ENCODE measurements around the gene PIP5K1A.

The PIP5K1A gene

GRCh38 chr1:151287767-151288500 is 89.6 kb downstream of the PIP5K1A start:
- in situ Hi-C loops (cut with MboI; ENCODE audit: low sequenced_read_pairs) = no loop called here

DNA sequence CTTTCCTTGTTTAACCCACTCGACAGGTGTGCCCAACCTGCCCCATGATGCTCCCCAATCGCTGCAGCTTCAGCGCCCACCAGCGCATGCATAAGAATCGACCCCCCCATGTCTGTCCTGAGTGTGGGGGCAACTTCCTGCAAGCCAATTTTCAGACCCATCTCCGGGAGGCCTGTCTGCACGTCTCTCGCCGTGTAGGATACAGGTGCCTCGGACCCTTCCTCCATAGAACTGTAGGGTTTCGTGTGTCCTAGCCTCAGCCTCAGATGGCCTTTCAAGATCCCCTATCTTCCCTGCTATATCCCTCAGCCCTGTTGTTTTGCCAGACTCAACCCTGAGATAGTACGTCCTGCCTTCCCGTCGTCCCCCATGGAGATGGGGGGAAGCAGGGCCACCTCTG is 90.2 kb downstream of the PIP5K1A start:
- in situ Hi-C loops (cut with MboI; ENCODE audit: low sequenced_read_pairs) = no loop called here

- in situ Hi-C loops (cut with MboI; ENCODE audit: low sequenced_read_pairs) = no loop called here
Measured at GRCh38 chr1:151289080-151289935, 91.0 kb downstream of the PIP5K1A start.

DNA sequence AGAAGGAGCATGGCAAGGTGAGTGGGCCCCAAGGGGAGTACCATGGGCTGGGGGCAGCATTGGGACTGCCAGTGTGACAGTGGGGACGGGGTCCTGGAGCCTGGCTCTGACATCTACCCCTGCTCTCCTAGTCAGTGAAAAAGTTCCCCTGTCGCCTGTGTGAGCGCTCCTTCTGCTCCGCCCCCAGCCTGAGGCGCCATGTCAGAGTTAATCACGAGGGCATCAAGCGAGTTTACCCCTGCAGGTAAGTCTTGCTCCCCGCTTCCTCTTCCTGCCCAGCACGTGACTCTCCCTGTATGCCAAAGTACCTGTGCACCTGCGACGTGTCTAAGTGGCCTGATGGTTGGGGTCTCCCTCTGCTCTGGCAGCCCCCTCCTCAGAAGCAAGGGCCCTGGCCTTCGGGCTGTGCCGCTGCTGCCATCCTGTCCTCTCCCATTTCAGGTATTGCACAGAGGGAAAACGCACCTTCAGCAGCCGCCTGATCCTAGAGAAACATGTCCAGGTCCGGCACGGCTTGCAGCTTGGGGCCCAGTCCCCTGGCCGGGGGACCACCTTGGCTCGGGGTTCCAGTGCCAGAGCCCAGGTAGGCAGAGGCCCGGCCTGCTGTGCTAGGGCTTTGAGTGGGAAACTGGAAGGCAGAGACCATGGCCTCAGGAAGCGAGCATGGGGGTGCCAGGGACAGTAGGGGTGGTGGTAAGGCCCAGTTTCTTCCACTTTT is 91.8 kb downstream of the PIP5K1A start:
- in situ Hi-C loops (cut with MboI; ENCODE audit: low sequenced_read_pairs) = no loop called here

DNA sequence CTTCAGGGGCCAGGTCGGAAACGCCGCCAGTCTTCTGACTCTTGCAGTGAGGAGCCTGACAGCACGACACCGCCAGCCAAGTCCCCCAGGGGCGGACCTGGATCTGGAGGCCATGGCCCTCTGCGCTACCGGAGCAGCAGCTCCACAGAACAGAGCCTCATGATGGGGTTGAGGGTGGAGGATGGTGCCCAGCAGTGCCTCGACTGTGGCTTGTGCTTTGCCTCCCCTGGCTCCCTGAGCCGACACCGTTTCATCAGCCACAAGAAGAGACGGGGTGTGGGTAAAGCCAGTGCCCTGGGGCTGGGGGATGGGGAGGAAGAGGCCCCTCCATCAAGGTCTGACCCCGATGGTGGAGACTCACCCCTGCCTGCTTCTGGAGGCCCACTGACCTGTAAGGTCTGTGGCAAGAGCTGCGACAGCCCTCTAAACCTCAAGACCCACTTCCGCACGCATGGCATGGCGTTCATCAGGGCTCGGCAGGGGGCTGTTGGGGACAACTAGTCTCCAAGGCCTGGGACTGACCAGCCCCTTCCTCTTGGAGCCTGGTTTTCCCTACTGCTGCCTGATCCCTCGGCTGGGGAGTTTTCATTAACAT is 92.5 kb downstream of the PIP5K1A start:
- in situ Hi-C loops (cut with MboI; ENCODE audit: low sequenced_read_pairs) = no loop called here

DNA sequence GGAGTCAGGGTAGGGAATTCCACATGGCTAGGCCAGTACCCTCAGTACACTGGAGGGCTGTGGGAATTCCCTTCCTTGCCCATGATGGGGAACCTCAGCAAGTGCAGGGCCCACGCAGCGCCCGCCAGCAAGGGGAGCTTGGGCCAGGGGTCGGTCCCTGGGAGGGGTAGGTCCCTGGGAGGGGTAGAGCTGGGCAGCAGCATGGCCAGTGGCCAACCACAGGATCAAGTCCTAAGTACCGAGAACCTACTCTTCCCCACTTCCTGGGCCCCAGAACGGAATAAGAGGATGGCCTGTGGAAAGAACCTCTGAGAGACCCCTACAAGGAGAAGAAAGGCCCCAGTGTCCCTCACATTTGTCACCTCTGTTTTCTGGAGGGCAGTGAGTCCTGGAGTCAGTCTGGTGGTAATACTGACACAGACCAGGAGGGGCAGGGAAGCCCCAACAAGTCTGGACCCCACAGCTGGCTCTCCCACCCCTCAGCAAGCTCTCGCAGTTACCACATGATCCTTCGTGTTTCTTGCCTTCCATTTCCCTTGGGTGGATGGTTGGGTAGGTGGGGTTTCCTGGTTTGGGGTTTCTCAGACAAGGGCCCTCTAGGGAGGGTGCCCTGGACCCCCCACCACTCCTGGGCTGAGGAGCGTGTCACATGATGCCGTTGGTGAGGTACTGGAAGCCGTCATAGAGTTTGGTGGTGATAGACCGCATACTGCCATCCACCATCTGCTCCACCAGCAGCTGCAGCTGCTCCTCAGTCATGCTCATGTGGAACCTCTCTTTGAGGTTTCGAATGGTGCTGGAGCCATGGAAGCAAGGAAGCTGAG is 94.1 kb downstream of the PIP5K1A start:
- in situ Hi-C loops (cut with MboI; ENCODE audit: low sequenced_read_pairs) = no loop called here

DNA sequence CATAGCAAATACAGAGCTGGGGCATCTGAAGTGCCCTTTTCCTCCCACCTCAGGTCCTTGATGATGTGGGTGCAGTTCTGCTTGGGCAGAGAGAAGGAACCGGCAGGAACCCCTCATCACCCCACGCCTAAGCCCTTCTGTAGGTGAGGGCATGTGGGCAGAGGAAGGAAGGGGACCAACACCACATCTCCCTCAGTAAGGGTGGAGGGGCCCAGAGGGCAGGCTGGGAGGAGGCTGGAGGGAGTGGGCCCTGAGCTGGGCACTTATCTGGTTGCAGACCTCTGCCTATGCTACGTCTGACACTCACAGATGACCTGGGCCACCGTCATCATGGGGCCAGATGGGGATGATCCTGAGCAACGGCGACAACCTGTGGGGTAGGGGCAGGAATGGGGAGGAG is 94.7 kb downstream of the PIP5K1A start:
- in situ Hi-C loops (cut with MboI; ENCODE audit: low sequenced_read_pairs) = no loop called here

GRCh38 chr1:151294742-151295462 is 96.5 kb downstream of the PIP5K1A start:
- in situ Hi-C loops (cut with MboI; ENCODE audit: low sequenced_read_pairs) = no loop called here

Data from HL-60/S4 treated with phorbol 12-myristate 13-acetate at 8.2 ng/mL for 4 days and 3 days (cell line).